GM12892 (cell line): ENCODE results near the gene THADA.

ENCODE experiments used
- DNase-seq: peaks from one replicate; pipeline ENCODE4 v3.0.0; 2011; ENCODE audit not compliant: insufficient read length
- FAIRE-seq: peaks from 2 replicates; lab custom pipeline; 2011; peaks lifted over from hg19 to GRCh38; lab: Jason Lieb, UNC
- POLR2A ChIP-seq: IDR thresholded peaks from 2 replicates; pipeline ENCODE4 v1.6.1; 2011; ENCODE audit warnings: low read depth, low read length, control low read depth
- POLR2AphosphoS5 ChIP-seq: IDR thresholded peaks from 2 replicates; pipeline ENCODE4 v1.6.1; 2011; ENCODE audit warnings: low read depth, low read length, control low read depth
- TAF1 ChIP-seq: IDR thresholded peaks from 2 replicates; pipeline ENCODE4 v1.6.1; 2011; ENCODE audit warnings: low read depth, mild to moderate bottlenecking, control low read depth, low read length, borderline replicate concordance

Gene THADA

DNA sequence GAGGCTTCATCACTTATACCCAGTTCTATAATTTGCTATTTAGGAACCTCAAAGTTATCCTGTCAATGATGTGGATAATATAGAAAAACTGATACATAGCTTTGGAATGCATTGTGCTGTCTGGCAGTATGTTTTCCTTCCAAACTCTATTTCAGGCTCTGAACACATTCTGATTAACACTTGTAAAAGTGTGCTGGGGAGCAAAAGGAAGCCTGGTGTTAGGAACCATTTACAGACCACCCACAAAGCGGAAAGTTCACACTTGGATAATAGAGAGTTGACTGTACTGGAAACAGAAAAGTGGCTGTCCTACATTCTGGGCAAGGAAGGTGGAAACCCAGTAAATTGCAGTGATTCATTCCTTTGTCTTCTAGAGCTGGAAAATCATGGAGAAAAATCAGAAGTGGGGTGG is 254.9 kb downstream of the THADA start:
- FAIRE-seq (no peak), DNase-seq (no peak)
- TF ChIP-seq POLR2A (no peak), TAF1 (no peak), POLR2AphosphoS5 (no peak)

GRCh38 chr2:43340066-43340465 is 255.8 kb downstream of the THADA start:
- FAIRE-seq (no peak), DNase-seq (no peak)
- TF ChIP-seq POLR2AphosphoS5, result no peak
- no peak for TF ChIP-seq TAF1
- TF ChIP-seq POLR2A, result no peak

DNA sequence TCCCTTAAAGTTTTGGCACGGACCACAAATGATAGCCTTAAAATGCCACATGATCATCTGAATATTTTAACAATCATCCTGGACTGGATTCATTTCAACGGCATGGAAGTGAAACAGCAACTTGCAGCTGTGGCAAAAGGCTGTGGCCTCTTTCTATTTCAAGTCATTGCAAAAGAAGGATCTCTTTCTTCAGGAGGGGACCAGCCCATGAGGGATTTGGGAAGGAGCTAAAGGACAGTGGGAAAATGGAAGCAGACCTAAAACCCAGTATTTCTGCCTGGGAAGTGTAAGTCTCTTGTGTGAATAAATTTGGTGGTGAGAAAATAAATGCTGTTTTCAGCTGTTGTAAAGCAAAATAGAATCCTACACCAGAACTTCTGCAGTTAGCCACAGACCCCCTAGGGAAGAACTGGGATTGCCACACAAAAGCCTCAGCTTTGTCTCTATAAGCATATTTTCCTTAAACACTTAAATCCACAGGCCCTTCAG is 262.1 kb downstream of the THADA start:
- DNase-seq, result no peak
- FAIRE-seq, result no peak
- TF ChIP-seq POLR2AphosphoS5, result no peak
- TF ChIP-seq POLR2A, result no peak
- TF ChIP-seq TAF1, result no peak

DNA sequence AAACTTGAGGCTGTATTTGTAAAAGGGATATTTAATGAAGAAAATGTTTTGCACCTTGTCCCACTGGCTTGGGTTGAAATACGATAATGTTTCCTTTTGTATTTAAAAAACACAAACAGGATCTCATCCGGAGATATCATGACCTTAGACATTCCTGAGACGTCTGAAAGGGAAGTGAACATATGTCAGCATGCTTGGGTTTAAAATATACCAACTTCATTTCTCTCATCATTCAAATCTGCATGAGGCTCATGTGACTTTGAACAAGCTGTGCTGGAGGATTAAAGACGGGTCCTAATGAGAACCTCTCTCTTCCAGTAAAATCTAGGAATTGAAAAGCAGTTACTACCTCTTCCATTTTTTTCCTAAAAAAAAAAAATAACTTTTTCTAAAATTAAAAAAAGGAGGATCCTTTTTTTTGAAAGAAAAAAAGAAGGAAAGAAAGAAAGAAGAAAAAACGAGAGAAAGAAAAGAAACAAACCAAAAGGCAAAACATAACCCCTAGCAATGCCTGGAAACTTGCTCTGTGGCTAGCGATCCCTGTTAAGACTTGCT is 262.7 kb downstream of the THADA start:
- DNase-seq (no peak), FAIRE-seq (no peak)
- TF ChIP-seq TAF1 (no peak), POLR2A (no peak), POLR2AphosphoS5 (no peak)

- FAIRE-seq (no peak), DNase-seq (no peak)
- TF ChIP-seq POLR2AphosphoS5 (no peak), POLR2A (no peak), TAF1 (no peak)
These were observed 263.2 kb downstream of the THADA start for GRCh38 chr2:43332653-43333052.

DNA sequence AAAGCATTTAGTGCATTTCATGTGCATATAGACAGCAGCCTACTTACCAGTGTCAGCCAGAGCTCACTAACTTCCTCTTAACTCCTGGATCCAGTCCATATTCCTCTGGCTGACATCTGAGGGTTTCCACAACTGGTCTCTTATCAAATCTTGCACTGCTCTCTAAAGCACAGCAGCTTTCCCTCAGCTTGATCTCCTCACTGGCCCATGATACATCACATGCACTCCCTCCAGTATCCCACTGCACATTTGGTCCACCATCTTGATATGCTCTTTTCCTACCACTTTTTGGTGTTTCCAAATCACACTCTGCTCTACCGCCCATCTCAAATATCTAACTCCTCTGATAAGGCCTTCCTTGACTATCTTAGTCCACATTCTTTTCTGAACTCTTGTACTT is 264.4 kb downstream of the THADA start:
- no peak for FAIRE-seq
- no peak for DNase-seq
- no peak for TF ChIP-seq POLR2AphosphoS5
- TF ChIP-seq TAF1, result no peak
- TF ChIP-seq POLR2A, result no peak

DNA sequence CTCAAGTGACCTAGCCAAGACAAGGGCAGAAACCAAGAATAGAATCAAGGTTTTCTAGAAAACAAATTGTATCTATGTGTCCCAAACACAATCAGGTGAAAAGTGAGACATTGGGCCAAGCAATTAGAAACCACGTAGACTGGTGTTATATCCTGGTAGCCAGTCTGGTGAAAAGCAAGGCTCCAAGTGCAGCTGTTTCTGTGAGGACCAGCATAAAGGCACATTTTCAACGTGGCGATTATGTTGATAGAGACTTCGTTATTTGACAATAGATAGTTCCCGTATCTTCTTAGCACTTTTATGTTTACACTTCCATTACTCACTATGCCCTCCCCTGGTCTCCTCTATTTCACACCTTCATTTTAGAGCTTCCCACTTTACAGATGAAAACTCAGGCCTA is 266.2 kb downstream of the THADA start:
- TF ChIP-seq POLR2A (no peak), TAF1 (no peak), POLR2AphosphoS5 (no peak)
- FAIRE-seq (no peak), DNase-seq (no peak)

DNA sequence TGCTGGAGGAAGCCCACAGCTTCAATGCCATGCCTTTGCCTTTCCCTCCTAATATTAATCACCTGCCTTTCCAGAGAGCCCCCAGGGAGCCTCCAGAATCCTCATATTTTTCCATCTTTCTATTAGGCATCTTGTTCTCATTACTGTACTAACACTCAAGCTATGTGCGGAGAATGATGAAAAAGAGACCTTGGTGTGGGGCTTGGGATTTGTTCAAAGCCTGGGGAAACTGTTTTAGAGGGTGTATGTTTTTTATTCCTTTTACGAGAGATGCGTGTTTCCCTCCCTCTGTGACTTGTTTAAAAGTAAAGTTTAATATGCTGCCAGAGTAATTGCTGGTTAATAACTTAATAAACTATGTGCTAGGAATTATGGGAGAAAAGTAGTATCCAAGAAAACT is 267.0 kb downstream of the THADA start:
- TF ChIP-seq POLR2AphosphoS5, result no peak
- TF ChIP-seq TAF1, result no peak
- no peak for TF ChIP-seq POLR2A
- DNase-seq (no peak), FAIRE-seq (no peak)

GRCh38 chr2:43328133-43328532 is 267.7 kb downstream of the THADA start:
- TF ChIP-seq TAF1 (no peak), POLR2A (no peak), POLR2AphosphoS5 (no peak)
- no peak for DNase-seq

DNA sequence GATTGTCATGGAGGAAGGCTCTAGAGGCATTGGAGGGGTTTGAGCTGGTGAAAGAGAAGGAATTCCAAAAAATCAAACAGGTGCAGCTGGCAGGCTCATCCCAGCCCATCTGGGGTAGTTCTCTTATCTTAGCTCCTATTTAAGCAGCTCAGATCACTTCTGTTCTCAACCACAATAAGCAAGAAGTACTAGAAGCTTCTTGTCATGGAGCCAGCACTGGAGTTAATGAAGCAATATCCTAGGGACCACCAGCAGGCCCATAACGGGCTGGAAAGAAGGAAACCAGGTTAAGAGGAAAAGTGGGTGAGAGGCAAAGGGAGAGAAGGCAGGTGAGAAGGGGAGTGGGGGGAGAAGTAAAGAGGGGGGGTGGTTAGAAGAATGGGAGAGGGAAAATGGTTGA is 268.7 kb downstream of the THADA start:
- TF ChIP-seq POLR2AphosphoS5, result no peak
- no peak for TF ChIP-seq POLR2A
- no peak for TF ChIP-seq TAF1
- DNase-seq (no peak), FAIRE-seq (no peak)

More at GRCh38 chr2:43328133-43328532, 267.7 kb downstream of the THADA start:
- FAIRE-seq, result no peak

DNA sequence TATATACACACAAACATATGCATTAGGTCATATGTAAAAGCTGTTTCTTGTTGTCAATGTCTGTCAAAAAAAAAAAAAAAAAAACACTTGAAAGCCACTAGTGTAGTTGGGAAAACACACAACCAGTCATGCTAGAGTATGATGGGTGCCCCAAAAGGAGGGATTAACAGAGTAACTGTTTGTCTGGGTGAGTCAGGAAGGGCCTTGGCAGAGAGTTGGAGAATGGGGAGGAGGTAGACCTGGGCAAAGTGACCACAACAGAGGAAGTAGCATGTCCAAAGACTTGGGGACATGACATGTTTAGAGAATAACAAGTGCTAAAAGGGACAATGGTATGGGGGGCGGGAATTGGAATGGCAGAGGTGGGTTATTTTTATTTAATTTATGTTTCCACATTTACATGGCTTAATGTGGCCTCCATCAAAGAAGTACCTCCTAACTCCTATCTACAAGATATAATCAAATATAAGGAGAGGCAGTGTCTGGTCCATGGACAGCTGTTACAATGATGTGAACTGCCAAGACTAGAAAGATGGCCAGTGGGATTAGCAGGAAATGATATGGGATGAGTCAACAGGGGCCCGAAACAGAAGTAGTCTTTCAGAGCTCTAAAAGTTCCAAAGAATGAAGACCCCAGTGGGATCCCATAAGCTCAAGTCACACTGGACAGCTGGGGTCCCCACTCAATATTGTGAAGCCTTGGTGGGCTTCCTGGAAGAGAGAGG is 269.6 kb downstream of the THADA start:
- DNase-seq (no peak), FAIRE-seq (no peak)
- no peak for TF ChIP-seq POLR2AphosphoS5
- TF ChIP-seq POLR2A, result no peak
- TF ChIP-seq TAF1, result no peak
